K562 (cell line): ENCODE results near the gene SCN1A.

ENCODE experiments used
- C11orf30 ChIP-seq: fragments of 450-650 bp; IDR thresholded peaks from 2 replicates; pipeline ENCODE4 v1.6.1; 2016; ENCODE audit warnings: low read depth, mild to moderate bottlenecking
- CHD4 ChIP-seq: fragments of 200-600 bp; sonication (generic); IDR thresholded peaks from 3 replicates; pipeline ENCODE4 v1.6.1; 2012; ENCODE audit warnings: low read depth, mild to moderate bottlenecking, mixed read lengths, low read length, inconsistent platforms; ENCODE audit not compliant: insufficient read depth, insufficient replicate concordance, poor library complexity, severe bottlenecking
- ESRRA ChIP-seq: fragments of 450-650 bp; IDR thresholded peaks from 2 replicates; pipeline ENCODE4 v1.6.1; 2014; ENCODE audit warnings: low read depth, mild to moderate bottlenecking, moderate library complexity, borderline replicate concordance
- GABPA ChIP-seq: fragments of 200-800 bp; sonication (Bioruptor generic); conservative IDR thresholded peaks from 2 replicates; pipeline ENCODE4 v1.6.1; 2016; ENCODE audit warnings: low read depth, missing genetic modification characterization, missing compliant biosample characterization
- JUN ChIP-seq, 2 experiments: sonication (generic) in 1 of 2; formaldehyde crosslinking in 1 of 2; IDR thresholded peaks; 2 replicates each; pipeline versions ENCODE4 v1.6.1 to v1.8.0; 2012 to 2022; ENCODE audit warnings: borderline replicate concordance in 2 of 2, mild to moderate bottlenecking in 2 of 2, improper control_type of control experiment in 1 of 2, low read depth in 1 of 2, low read length in 1 of 2, missing genetic modification reagents in 1 of 2
- PHF8 ChIP-seq: fragments of 200-600 bp; sonication (generic); IDR thresholded peaks from 2 replicates; pipeline ENCODE4 v1.6.1; 2012; ENCODE audit warnings: mixed run types, mild to moderate bottlenecking, inconsistent platforms, low read length, moderate library complexity, borderline replicate concordance
- SMARCE1 ChIP-seq: fragments of 450-650 bp; IDR thresholded peaks from 2 replicates; pipeline ENCODE4 v1.7.1; 2016; ENCODE audit warnings: mild to moderate bottlenecking
- SP1 ChIP-seq: sonication (generic); formaldehyde crosslinking; IDR thresholded peaks from 2 replicates; pipeline ENCODE4 v1.8.1; 2022; ENCODE audit warnings: mild to moderate bottlenecking, missing genetic modification reagents
- TARDBP ChIP-seq: fragments of 450-650 bp; IDR thresholded peaks from 2 replicates; pipeline ENCODE4 v1.6.1; 2016
- YY1 ChIP-seq, 3 experiments: IDR thresholded peaks; 2 replicates each; pipeline ENCODE4 v1.6.1; 2011; ENCODE audit warnings: low read length in 2 of 3, mild to moderate bottlenecking in 2 of 3, moderate library complexity in 2 of 3, borderline replicate concordance in 1 of 3, control low read depth in 1 of 3, low read depth in 1 of 3; ENCODE audit not compliant: insufficient read depth in 3 of 3, insufficient replicate concordance in 2 of 3, control insufficient read depth in 1 of 3, insufficient read length in 1 of 3; ENCODE audit errors: extremely low read depth in 1 of 3
- TF ChIP-seq, protein P1 (sequence below): fragments of 450-650 bp; formaldehyde crosslinking; IDR thresholded peaks from 2 replicates; pipeline ENCODE4 v1.4.0; 2020; ENCODE audit warnings: mild to moderate bottlenecking
- TF ChIP-seq, protein P2 (sequence below), 3 experiments: IDR thresholded peaks in 2 of 3; conservative IDR thresholded peaks in 1 of 3; 2 replicates each; pipeline ENCODE4 v1.5.1; 2011 to 2012; ENCODE audit warnings: low read length in 3 of 3, mild to moderate bottlenecking in 3 of 3, control low read depth in 2 of 3, improper control_type of control experiment in 1 of 3, inconsistent platforms in 1 of 3, low read depth in 1 of 3, mixed read lengths in 1 of 3, moderate library complexity in 1 of 3; ENCODE audit not compliant: insufficient read depth in 2 of 3
- TF ChIP-seq, protein P3 (sequence below): sonication (generic); formaldehyde crosslinking; IDR thresholded peaks from 2 replicates; pipeline ENCODE4 v1.5.0; 2020; ENCODE audit warnings: missing genetic modification reagents
- TF ChIP-seq, protein P4 (sequence below): fragments of 450-650 bp; conservative IDR thresholded peaks from 2 replicates; pipeline ENCODE4 v1.6.1; 2016; ENCODE audit warnings: missing genetic modification characterization, low read depth, mild to moderate bottlenecking, missing compliant biosample characterization, moderate library complexity

DNA sequence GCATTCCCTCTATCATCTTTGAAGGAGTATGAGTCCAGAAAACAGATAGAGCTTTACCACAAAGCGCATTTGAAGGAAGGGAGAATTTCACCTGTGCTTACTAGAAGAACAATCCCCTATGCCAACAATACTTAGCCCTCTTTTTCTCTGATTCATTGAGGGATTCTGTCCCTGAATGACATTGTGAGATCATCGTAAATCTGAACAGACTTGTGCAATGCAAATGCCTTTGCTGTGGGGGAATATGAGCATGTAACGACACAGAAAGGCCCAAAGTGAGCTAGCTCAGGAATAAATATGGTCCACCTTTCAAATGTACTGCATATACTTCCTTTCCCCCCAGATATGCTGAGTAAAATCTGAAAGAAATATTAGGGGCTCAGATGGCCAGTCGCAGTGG lies 67.6 kb downstream of the SCN1A start:
- TF ChIP-seq C11orf30, result no peak
- TF ChIP-seq CHD4, result no peak
- TF ChIP-seq ESRRA, result no peak
- no peak for TF ChIP-seq SP1 (CRISPR knock-in tag)
- TF ChIP-seq, protein P1, sequence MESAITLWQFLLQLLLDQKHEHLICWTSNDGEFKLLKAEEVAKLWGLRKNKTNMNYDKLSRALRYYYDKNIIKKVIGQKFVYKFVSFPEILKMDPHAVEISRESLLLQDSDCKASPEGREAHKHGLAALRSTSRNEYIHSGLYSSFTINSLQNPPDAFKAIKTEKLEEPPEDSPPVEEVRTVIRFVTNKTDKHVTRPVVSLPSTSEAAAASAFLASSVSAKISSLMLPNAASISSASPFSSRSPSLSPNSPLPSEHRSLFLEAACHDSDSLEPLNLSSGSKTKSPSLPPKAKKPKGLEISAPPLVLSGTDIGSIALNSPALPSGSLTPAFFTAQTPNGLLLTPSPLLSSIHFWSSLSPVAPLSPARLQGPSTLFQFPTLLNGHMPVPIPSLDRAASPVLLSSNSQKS (CRISPR knock-in tag), result no peak
- no peak for TF ChIP-seq PHF8
- TF ChIP-seq, protein P2, sequence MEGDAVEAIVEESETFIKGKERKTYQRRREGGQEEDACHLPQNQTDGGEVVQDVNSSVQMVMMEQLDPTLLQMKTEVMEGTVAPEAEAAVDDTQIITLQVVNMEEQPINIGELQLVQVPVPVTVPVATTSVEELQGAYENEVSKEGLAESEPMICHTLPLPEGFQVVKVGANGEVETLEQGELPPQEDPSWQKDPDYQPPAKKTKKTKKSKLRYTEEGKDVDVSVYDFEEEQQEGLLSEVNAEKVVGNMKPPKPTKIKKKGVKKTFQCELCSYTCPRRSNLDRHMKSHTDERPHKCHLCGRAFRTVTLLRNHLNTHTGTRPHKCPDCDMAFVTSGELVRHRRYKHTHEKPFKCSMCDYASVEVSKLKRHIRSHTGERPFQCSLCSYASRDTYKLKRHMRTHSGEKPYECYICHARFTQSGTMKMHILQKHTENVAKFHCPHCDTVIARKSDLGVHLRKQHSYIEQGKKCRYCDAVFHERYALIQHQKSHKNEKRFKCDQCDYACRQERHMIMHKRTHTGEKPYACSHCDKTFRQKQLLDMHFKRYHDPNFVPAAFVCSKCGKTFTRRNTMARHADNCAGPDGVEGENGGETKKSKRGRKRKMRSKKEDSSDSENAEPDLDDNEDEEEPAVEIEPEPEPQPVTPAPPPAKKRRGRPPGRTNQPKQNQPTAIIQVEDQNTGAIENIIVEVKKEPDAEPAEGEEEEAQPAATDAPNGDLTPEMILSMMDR (IDR thresholded peaks at IDR 0.05 in 2 of 3, conservative IDR thresholded peaks at IDR 0.05 in 1 of 3; ENCODE audit: insufficient read depth in 2 of 3, low read depth in 1 of 3, low read length in 3 of 3), result no peak
- no peak for TF ChIP-seq SMARCE1
- no peak for TF ChIP-seq GABPA (tag)
- TF ChIP-seq JUN (IDR thresholded peaks at IDR 0.05; ENCODE audit: borderline replicate concordance, low read depth, low read length), result no peak
- no peak for TF ChIP-seq JUN (CRISPR knock-in tag; IDR thresholded peaks at IDR 0.05; ENCODE audit: borderline replicate concordance)
- no peak for TF ChIP-seq TARDBP
- TF ChIP-seq YY1 (IDR thresholded peaks at IDR 0.05; ENCODE audit: borderline replicate concordance in 1 of 3, control insufficient read depth in 1 of 3, extremely low read depth in 1 of 3, insufficient read depth in 3 of 3, insufficient read length in 1 of 3, insufficient replicate concordance in 2 of 3, low read depth in 1 of 3, low read length in 2 of 3), result no peak
- TF ChIP-seq, protein P3, sequence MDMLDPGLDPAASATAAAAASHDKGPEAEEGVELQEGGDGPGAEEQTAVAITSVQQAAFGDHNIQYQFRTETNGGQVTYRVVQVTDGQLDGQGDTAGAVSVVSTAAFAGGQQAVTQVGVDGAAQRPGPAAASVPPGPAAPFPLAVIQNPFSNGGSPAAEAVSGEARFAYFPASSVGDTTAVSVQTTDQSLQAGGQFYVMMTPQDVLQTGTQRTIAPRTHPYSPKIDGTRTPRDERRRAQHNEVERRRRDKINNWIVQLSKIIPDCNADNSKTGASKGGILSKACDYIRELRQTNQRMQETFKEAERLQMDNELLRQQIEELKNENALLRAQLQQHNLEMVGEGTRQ (CRISPR knock-in tag), result no peak
- TF ChIP-seq, protein P4, sequence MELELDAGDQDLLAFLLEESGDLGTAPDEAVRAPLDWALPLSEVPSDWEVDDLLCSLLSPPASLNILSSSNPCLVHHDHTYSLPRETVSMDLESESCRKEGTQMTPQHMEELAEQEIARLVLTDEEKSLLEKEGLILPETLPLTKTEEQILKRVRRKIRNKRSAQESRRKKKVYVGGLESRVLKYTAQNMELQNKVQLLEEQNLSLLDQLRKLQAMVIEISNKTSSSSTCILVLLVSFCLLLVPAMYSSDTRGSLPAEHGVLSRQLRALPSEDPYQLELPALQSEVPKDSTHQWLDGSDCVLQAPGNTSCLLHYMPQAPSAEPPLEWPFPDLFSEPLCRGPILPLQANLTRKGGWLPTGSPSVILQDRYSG (tag), result no peak
